Myometrial cell (primary cell): ENCODE data around the gene LCA5. TPM values are rescaled to one million over a fixed set of nuclear protein-coding genes. Genes with fewer than 3 reads are reported as not detected.

Experiments used
- total RNA-seq: library from RNA; depleted of rRNA; stranded (reverse); fragments of >200 nt; gene quantifications from 2 replicates; pipeline ENCODE4 v1.2.3, GENCODE V29; 2015

The LCA5 gene
- total RNA-seq, result 4.0 and 4.1 TPM in 2 replicates

DNA sequence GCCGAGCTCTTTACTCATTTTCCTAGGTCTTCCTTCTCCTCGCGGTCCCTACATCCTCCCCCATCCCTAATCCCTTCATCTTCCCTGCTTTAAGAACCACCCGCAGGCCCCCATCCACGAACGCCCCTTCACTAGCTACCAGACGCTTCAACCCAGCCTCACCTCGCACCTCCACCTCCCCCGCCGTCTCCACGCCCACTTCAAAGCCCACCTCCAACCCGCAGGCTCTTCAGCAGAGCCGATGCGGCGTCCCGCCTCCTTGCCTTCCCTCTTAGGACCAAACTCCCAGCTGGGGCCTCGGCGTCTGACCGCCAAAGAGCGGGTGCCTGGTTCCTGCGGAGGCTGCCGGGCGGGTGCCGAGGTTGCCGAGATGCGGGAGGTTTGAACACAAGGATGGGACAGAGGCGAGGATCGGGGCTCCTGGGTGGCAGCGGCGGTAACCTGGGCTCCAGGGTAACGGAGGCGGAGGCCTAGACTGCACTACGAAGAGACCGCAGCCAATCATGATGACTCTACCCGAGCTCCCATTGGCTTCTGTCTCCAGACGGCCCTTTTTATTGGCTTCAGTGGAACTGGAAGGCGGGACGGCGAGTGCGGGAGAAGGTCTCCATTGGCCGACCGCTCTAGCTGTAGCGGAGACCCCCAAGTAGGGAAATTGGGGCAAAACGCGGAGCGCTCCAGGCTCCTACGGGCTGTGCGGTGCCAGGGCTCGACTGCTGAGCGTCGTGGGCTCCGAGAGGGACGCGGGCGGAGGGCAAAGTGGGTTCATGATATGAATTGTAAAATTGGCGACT lies at the start of gene LCA5:
LCA5 (minus strand) TSS at position 477 of the 794 bp plus-strand sequence. CDS start 18,536 bp downstream, outside the sequence.

Other genes starting within 250 kb of the LCA5 start
- 8.3 and 8.6 TPM in 2 replicates for gene SH3BGRL2, start 93.9 kb upstream of the LCA5 start, total RNA-seq